DND-41 (cell line): Measurements from ENCODE around the gene BICC1.

ENCODE experiments used
- ATAC-seq: fragments of 200-7000 bp; cut with Tn5 transposase; 3 replicates; pipeline ENCODE4 v1.9.1; 2021; ENCODE audit warnings: low read depth; ENCODE audit not compliant: insufficient read depth
- DNase-seq: peaks from one replicate; pipeline ENCODE4 v3.0.0-alpha.2; 2020
- H2AFZ ChIP-seq: 2 replicates; pipeline ENCODE4 v1.6.0; 2012; ENCODE audit warnings: low read depth, low read length
- H3K27ac ChIP-seq: 2 replicates; pipeline ENCODE4 v1.5.1; 2012; ENCODE audit warnings: low read length, inconsistent platforms
- H3K27me3 ChIP-seq: fragments of 200-600 bp; sonication (generic); 2 replicates; pipeline ENCODE4 v1.6.0; 2012; ENCODE audit warnings: low read length, mild to moderate bottlenecking, inconsistent platforms; ENCODE audit not compliant: insufficient read depth, poor library complexity
- H3K36me3 ChIP-seq: 2 replicates; pipeline ENCODE4 v1.5.1; 2012; ENCODE audit warnings: low read length, inconsistent platforms; ENCODE audit not compliant: insufficient read depth
- H3K4me1 ChIP-seq: 2 replicates; pipeline ENCODE4 v1.5.1; 2012; ENCODE audit warnings: mild to moderate bottlenecking, low read length; ENCODE audit not compliant: insufficient read depth
- H3K4me2 ChIP-seq: 2 replicates; pipeline ENCODE4 v1.6.0; 2012; ENCODE audit warnings: mild to moderate bottlenecking, moderate library complexity, low read length, inconsistent platforms; ENCODE audit not compliant: insufficient read depth
- H3K4me3 ChIP-seq, 2 experiments: fragments of 200-600 bp in 1 of 2; shearing (Covaris generic) in 1 of 2; 2 replicates each; pipeline ENCODE4 v1.5.1; 2012 to 2016; ENCODE audit warnings: inconsistent platforms in 2 of 2, low read length in 2 of 2, mild to moderate bottlenecking in 2 of 2, low read depth in 1 of 2, moderate library complexity in 1 of 2
- H3K79me2 ChIP-seq: 2 replicates; pipeline ENCODE4 v1.6.0; 2012; ENCODE audit warnings: low read length, inconsistent platforms; ENCODE audit not compliant: insufficient read depth
- H3K9ac ChIP-seq: 2 replicates; pipeline ENCODE4 v1.6.0; 2012; ENCODE audit warnings: low read depth, mild to moderate bottlenecking, inconsistent platforms, low read length, moderate library complexity
- H3K9me3 ChIP-seq: 2 replicates; pipeline ENCODE4 v1.5.1; 2012; ENCODE audit warnings: low read length, moderate library complexity, mild to moderate bottlenecking, inconsistent platforms; ENCODE audit not compliant: insufficient read depth, severe bottlenecking
- H4K20me1 ChIP-seq: 2 replicates; pipeline ENCODE4 v1.6.0; 2012; ENCODE audit warnings: low read length; ENCODE audit not compliant: insufficient read depth
- EZH2 ChIP-seq: IDR thresholded peaks from 3 replicates; pipeline ENCODE4 v1.6.1; 2012; ENCODE audit warnings: borderline replicate concordance, low read depth, mild to moderate bottlenecking, moderate library complexity, low read length, inconsistent platforms; ENCODE audit not compliant: severe bottlenecking
- TF ChIP-seq, protein P1 (sequence below): IDR thresholded peaks from 2 replicates; pipeline ENCODE4 v1.5.1; 2012; ENCODE audit warnings: borderline replicate concordance, low read length, moderate library complexity, mild to moderate bottlenecking; ENCODE audit not compliant: poor library complexity, severe bottlenecking; ENCODE audit errors: extremely low read depth

Gene BICC1

DNA sequence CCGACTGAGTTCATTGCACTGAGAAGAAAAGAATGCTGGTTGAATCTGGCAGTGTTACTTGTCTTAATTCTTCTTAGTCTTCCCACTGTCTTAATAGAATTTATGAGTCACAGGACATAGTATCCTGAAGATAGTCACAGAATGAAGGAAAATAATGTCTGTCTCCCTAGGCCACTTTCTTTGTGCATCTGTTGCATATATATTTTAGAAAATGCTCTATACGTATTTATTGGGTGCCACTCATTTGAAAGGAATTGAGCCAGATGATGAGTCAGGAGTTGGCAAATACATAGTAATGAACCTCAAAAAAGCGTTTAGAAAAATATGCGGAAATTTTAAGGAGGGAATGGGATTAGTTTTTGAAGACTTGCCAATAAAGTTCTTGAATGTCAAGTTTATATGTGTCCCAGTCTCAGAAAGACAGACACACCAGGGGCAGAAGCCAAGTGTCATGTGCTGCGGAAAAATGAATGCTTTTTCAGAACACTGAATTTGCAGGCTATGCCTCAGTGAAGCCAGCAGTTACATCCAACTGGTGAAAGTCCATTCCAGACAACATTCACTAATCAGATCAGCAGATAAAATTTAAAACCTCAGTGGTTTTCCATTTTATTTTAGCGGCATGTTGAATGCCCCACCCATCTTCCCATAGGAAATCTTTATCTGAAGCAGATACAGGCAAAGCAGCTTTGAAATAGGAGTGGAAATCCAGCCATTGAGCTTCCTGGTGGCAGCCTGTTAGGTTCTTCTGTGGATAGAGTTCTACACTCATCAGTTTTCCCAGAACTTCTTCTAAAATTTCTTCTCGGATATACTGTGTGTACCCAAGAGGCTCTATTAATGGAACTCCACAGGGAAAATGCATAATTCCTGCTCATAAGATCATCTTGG lies 308.4 kb downstream of the BICC1 start:
- H3K27me3 ChIP-seq: no peaks in the 10 kb centered on the region
- no peak overlapping the region for H3K27ac ChIP-seq
- no peak overlapping the region for H3K9ac ChIP-seq
- H3K4me1 ChIP-seq: no peaks in the 10 kb centered on the region
- H3K9me3 ChIP-seq: no peaks in the 10 kb centered on the region
- no peaks in the 10 kb centered on the region for H4K20me1 ChIP-seq
- DNase-seq (no peak), ATAC-seq (no peak)
- TF ChIP-seq, protein P1, sequence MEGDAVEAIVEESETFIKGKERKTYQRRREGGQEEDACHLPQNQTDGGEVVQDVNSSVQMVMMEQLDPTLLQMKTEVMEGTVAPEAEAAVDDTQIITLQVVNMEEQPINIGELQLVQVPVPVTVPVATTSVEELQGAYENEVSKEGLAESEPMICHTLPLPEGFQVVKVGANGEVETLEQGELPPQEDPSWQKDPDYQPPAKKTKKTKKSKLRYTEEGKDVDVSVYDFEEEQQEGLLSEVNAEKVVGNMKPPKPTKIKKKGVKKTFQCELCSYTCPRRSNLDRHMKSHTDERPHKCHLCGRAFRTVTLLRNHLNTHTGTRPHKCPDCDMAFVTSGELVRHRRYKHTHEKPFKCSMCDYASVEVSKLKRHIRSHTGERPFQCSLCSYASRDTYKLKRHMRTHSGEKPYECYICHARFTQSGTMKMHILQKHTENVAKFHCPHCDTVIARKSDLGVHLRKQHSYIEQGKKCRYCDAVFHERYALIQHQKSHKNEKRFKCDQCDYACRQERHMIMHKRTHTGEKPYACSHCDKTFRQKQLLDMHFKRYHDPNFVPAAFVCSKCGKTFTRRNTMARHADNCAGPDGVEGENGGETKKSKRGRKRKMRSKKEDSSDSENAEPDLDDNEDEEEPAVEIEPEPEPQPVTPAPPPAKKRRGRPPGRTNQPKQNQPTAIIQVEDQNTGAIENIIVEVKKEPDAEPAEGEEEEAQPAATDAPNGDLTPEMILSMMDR: no peak
- TF ChIP-seq EZH2: no peak
- H2AFZ ChIP-seq: no peak overlapping the region
- H3K4me2 ChIP-seq: no peak overlapping the region
- H3K36me3 ChIP-seq: no peaks in the 10 kb centered on the region
- no peak overlapping the region for H3K4me3 ChIP-seq
- H3K79me2 ChIP-seq: no peaks in the 10 kb centered on the region

DNA sequence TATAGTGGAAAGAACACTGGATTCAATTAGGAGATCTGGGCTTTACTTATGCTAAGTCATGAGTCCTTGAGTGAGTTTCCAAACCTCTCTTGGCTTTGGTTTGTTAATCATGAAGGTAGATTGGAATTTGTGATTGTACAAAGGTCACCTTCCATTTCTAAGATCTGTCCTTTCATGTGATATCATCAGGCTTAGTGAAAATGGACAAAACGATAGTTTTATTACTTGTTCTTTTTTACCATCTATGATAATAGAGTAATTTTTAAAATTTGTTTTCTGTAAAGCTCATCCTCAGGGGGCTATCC lies 309.0 kb downstream of the BICC1 start:
- Histone ChIP-seq H3K27ac (no peak overlapping the region), H4K20me1 (no peaks in the 10 kb centered on the region), H3K27me3 (no peaks in the 10 kb centered on the region), H3K79me2 (no peaks in the 10 kb centered on the region), H3K36me3 (no peaks in the 10 kb centered on the region), H3K9ac (no peak overlapping the region), H3K4me2 (no peak overlapping the region), H3K4me3 (no peak overlapping the region), H3K9me3 (no peaks in the 10 kb centered on the region), H3K4me1 (no peaks in the 10 kb centered on the region), H2AFZ (no peak overlapping the region)
- TF ChIP-seq, protein P1: no peak
- no peak for TF ChIP-seq EZH2
- no peak for DNase-seq
- no peak for ATAC-seq

DNA sequence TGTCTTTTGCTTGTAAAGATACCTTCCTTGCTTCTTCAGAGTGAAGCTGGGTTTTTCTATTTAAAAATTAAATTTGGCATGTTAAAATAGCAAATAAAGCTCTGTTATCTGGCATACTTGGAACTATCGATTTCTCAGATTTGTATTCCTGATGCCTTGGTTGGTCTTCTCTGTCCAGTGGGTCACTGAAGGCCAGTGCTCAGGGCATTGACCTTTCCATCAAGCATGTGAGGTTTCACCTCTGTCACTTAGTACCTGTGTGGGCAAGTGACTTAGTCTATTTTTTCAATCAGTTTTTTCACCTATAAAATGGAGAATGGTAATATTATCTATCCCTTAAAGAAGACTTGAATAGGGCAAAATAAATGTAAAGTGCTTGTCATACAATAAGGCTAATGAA lies 311.3 kb downstream of the BICC1 start:
- no peaks in the 10 kb centered on the region for H4K20me1 ChIP-seq
- H3K4me3 ChIP-seq: no peak overlapping the region
- ATAC-seq (no peak), DNase-seq (no peak)
- no peak overlapping the region for H3K27ac ChIP-seq
- H3K4me2 ChIP-seq: no peak overlapping the region
- H3K4me1 ChIP-seq: no peaks in the 10 kb centered on the region
- no peaks in the 10 kb centered on the region for H3K9me3 ChIP-seq
- TF ChIP-seq EZH2: no peak
- TF ChIP-seq, protein P1: no peak
- H2AFZ ChIP-seq: no peak overlapping the region
- H3K9ac ChIP-seq: no peak overlapping the region
- H3K36me3 ChIP-seq: no peaks in the 10 kb centered on the region
- H3K27me3 ChIP-seq: no peaks in the 10 kb centered on the region
- H3K79me2 ChIP-seq: no peaks in the 10 kb centered on the region

DNA sequence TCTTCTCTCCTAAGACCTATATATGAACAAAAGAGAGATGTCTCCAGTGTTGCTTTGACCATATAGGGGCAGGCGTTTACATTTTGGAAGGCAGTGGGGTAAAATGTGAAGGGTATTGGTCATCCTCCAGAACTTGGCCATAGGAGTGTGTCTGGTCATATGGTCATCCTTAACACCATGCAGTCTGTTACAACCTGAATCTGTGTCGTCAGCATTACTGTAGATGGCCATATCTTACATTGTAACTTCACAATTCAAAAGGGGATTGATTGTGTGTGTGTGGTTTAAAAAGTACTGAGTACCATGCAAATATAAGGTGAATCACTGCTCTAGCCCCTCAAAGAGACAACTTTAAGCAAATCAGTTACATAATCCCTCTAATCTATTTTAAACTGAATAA lies 311.7 kb downstream of the BICC1 start:
- H3K9ac ChIP-seq: no peak overlapping the region
- H3K27me3 ChIP-seq: no peaks in the 10 kb centered on the region
- H2AFZ ChIP-seq: no peak overlapping the region
- H3K9me3 ChIP-seq: no peaks in the 10 kb centered on the region
- H3K4me2 ChIP-seq: no peak overlapping the region
- no peaks in the 10 kb centered on the region for H3K79me2 ChIP-seq
- H3K27ac ChIP-seq: no peak overlapping the region
- no peak for TF ChIP-seq EZH2
- TF ChIP-seq, protein P1: no peak
- H3K4me1 ChIP-seq: no peaks in the 10 kb centered on the region
- H3K4me3 ChIP-seq: no peak overlapping the region
- H4K20me1 ChIP-seq: no peaks in the 10 kb centered on the region
- DNase-seq (no peak), ATAC-seq (no peak)
- H3K36me3 ChIP-seq: no peaks in the 10 kb centered on the region
